LNCaP clone FGC (cell line): ENCODE results near the gene IL13RA1.
"Not testable (repeated sequence)": the region's sequence is repeated elsewhere in the genome, so short reads cannot be mapped to it uniquely, and the experiment has no call there.

Experiments
- DNase-seq: peaks from one replicate; pipeline ENCODE4 v3.0.0-alpha.2; 2011; ENCODE audit warnings: low read depth
- H3K4me3 ChIP-seq: 2 replicates; pipeline ENCODE4 v1.5.1; 2011; ENCODE audit warnings: mild to moderate bottlenecking, low read depth, low read length, control low read depth
- TF ChIP-seq, protein P1 (sequence below): IDR thresholded peaks from 2 replicates; pipeline ENCODE4 v1.5.1; 2012; ENCODE audit warnings: mild to moderate bottlenecking; ENCODE audit not compliant: control insufficient read depth, insufficient read depth; ENCODE audit errors: extremely low read depth

The IL13RA1 gene

DNA sequence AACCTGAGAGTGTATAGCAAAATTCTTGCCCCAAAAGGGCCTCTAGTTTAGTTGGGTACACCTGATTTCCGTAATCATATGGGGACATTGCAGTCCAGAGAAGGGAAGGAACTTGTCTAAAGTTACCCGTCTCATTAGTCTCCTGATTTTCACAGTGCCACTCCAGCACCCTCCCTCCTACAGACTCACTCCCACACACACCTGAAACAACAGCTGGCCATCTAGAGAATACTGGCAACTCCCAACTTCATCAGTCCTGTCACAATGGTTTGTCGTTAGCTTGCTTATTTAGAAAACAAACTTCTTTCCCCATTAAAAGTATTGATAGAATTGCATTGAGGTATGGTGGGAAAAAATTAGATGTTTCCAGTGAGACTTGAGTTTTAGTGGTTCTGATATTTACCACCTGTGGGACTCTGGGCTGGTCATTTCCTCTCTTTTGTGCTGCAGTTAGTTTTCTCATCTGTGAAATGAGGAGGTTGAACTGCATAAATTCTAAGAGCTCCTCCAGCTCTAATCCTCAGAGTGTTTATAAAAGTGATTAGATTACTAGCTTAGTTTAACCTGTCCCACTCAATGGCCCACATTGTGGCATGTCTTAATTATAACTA is 1.7 kb downstream of the IL13RA1 start:
- H3K4me3 ChIP-seq: no peak overlapping the region
- TF ChIP-seq, protein P1, sequence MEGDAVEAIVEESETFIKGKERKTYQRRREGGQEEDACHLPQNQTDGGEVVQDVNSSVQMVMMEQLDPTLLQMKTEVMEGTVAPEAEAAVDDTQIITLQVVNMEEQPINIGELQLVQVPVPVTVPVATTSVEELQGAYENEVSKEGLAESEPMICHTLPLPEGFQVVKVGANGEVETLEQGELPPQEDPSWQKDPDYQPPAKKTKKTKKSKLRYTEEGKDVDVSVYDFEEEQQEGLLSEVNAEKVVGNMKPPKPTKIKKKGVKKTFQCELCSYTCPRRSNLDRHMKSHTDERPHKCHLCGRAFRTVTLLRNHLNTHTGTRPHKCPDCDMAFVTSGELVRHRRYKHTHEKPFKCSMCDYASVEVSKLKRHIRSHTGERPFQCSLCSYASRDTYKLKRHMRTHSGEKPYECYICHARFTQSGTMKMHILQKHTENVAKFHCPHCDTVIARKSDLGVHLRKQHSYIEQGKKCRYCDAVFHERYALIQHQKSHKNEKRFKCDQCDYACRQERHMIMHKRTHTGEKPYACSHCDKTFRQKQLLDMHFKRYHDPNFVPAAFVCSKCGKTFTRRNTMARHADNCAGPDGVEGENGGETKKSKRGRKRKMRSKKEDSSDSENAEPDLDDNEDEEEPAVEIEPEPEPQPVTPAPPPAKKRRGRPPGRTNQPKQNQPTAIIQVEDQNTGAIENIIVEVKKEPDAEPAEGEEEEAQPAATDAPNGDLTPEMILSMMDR: no peak
- no peak for DNase-seq

DNA sequence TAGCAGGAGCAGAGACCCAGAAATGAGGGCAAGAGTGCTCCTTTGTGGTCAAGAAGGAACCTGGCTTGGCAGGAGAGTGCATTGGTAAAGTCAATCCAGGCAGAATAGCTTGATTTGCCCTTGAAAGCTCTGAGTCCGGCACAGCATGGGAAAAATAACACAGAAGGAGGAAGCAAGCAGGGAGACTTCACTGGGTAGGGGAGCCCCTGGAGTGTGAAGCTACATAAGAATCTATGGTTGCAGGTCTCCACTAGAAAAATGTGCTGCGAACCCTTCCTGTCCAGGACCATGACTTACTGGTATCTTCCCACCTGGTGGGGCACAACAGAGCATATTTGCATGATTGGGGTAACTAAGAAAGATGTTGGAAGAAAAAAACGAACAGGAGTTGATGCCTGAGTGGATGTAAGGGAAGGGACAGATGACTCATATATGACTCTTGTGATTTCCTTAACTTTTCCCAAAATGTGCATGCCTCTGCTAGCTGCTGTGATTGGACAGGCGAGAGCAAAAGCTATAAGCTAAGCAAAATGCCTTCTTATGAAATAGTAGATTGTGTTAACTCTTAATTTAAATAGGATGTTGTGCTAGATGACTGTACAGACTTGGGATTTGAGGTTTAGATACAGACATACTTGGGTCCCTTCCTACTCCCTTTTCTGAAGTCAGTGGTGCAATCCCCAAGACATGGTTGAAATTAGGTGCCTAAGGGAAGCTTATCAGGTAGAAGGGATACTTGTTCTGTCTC is 3.3 kb downstream of the IL13RA1 start:
- TF ChIP-seq, protein P1: no peak
- no peak for DNase-seq
- H3K4me3 ChIP-seq: no peak overlapping the region

DNA sequence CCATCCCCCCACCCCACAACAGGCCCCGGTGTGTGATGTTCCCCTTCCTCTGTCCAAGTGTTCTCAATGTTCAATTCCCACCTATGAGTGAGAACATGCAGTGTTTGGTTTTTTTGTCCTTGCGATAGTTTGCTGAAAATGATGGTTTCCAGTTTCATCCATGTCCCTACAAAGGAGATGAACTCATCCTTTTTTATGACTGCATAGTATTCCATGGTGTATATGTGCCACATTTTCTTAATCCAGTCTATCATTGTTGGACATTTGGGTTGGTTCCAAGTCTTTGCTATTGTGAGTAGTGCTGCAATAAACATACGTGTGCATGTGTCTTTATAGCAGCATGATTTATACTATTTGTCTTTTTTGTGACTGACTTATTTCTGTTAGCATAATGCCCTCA is 5.1 kb downstream of the IL13RA1 start:
- DNase-seq, H3K4me3 ChIP-seq: not testable (repeated sequence)

DNA sequence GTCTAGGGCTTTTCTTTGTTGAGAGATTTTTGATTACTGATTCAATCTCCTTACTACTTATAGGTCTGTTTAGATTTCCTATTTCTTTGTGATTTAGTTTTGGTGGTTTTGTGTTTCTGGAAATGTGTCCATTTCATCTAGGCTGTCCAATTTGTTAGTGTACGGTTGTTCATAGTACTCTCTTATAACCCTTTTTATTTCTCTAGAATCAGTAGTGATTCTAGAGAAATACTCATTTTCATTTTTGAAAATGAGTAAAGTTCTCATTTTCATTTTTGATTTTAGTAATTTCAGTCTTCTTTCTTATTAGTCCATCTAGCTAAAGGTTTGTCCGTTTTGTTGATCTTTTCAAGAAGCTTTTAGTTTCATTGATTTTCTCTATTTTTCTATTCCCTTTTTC is 7.5 kb downstream of the IL13RA1 start:
- no peak for DNase-seq
- H3K4me3 ChIP-seq: no peak overlapping the region
- TF ChIP-seq, protein P1: no peak

DNA sequence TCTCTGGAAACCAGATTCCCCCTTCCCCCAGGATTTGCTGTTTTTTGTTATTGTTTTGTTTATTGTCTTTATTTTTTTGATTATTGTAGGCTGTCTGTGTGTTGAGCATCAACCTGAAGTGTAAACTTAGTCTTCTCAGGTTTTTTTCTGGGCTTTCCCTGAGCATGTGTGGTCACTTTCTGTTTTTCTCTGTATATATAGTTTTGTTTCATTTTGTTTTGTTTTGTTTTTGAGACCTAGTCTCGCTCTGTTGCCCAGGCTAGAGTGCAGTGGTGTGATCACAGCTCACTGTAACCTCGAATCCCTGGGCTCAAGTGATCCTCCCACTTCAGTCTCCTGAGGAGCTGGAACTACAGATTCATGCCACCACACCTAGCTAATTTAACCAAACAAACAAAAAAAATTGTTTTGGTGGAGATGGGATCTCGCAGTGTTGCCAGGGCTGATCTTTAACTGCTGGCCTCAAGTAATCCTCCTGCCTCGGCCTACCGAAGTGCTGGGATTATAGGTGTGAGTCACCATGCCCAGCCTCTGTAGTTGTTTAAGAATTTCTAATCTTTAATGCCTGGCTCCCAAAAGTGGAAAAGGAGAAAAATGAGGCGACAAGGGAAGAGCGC is 9.1 kb downstream of the IL13RA1 start:
- DNase-seq: no peak
- no peak overlapping the region for H3K4me3 ChIP-seq
- TF ChIP-seq, protein P1: no peak

DNA sequence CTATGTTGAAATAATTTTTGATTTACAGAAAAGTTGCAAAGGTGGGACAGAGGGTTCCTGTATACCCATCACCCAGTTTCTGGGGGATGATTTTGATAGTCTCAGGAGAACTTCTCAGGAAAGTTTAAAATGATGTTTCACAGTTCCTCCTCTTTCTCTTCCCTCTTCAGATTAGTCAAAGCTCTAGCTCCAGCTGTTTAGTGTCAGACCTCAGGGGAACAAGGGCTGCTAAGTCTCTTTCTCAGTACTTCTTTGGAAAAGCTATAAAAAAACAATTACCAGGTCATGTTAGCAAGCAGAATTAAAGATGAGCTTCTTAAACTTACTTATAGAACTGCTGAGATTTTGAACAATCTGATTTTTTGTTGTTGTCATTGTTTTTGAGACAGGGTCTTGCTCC is 12.2 kb downstream of the IL13RA1 start:
- TF ChIP-seq, protein P1: no peak
- no peak for DNase-seq
- H3K4me3 ChIP-seq: no peak overlapping the region

DNA sequence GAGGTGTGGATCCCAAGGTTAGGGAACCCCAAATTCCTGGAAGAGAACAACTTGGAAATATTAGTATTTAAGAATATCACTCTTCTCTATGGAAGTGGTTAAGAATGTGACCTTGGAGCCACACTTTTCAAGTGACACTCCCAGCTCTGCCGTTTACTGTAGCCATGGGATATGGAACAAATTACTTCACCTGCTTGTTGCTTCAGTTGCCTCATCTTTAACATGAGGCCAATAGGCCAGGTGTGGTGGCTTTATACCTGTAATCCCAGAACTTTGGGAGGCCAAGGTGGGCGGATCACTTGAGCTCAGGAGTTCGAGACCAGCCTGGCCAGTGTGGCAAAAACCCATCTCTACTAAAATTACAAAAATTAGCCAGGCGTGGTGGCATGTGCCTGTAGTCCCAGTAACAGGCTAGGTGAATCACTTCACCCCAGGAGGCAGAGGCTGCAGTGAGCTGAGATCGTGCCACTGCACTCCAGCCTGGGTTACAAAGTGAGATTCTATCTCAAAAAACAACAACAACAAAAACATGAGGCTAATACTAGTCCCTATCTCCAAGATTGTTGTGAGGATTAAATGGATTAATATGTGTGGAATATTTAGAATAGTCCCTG is 13.0 kb downstream of the IL13RA1 start:
- TF ChIP-seq, protein P1: no peak
- H3K4me3 ChIP-seq: no peak overlapping the region
- DNase-seq: no peak
